CD4-positive, alpha-beta T cell treated with Interleukin-4 for 4 hours (primary cell): ENCODE data around the gene EEF1G.

Experiments
- DNase-seq: peaks from one replicate; pipeline ENCODE4 v3.0.0-alpha.2; 2020

The EEF1G gene

DNA sequence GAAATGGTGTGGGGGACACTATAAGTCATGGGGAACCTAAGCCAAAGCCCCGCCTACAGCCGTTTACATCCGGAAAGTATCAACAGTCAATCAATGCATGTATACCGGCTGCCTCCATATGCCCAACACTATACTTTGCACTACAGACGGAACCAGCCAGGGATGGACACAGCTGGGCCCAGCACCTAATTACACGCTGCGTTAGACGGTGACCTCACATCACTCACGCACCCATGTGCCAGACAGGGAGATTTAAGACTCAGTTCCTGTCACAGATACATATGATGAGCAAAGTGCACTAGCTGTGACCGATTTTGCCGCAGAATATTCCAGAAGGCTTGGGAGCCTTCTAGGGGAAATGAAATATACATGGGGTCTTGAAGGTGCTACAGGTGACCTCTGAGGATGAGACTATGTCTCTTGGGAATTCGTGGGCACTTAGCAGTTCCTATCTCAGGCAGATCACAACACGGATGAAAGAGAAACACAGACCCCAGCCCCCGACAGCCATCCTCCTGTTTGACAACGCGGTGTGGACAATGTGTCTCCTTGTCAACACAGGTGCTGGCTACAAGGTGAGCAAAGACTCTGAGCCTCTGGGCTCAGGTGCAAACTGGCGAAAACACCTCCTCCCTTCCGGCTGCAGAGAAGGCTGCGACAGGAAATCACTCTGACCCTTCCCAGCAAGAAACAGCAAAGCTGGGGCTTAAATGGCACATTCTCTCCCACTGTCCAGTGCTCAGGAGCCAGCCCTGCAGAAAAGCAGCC lies 35.0 kb downstream of the EEF1G start:
- DNase-seq: no peak

DNA sequence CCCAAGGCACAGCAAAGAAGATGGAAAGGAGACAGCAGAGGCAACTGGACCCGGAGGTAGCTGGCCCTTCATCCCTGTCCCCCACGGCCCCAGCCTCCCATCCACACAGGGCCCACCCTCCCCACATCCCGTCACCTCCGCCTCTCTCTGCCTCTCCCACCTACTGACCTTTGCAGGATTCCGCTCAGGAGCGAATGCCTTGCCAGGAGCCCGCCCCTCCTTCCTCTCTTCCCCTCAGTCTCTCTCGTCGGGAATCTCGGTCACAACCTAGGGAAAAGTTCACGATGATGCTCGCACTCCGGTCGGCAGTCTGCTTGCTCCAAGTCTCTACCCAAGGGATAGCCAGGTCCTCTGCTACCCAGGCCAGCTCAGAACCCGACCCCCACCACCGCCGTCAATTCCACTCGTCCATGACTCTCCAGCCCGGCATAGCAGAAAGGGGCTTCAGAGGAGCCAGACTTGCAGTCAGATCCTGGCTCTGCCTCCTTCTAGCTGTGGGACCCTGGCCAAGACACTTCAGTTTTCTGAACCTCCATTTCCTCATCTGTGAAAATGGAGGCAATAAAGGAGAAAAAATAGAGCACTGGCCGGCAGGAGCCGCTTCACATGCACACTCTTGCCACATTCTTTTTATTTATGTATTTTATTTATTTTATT lies 37.3 kb downstream of the EEF1G start:
- no peak for DNase-seq

DNA sequence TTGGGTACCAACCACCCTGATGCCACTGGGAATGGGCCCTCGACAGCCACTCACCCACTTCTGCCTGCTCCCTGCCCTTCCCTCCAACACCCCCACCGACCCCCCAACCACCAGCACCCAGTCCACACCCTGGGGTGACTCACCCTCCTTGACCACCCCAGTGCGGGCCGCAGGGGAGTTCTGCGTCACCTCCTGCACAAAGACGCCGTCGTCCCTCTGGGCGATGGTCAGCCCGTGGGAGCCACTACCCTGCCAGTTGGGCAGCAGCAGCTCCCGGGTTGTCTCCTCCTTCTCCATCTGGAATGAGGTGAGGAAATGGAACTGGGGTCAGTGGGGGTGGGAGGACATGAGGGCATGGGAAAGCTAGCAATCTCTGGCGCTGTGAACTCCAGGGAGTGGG lies 37.9 kb downstream of the EEF1G start:
- DNase-seq: no peak

DNA sequence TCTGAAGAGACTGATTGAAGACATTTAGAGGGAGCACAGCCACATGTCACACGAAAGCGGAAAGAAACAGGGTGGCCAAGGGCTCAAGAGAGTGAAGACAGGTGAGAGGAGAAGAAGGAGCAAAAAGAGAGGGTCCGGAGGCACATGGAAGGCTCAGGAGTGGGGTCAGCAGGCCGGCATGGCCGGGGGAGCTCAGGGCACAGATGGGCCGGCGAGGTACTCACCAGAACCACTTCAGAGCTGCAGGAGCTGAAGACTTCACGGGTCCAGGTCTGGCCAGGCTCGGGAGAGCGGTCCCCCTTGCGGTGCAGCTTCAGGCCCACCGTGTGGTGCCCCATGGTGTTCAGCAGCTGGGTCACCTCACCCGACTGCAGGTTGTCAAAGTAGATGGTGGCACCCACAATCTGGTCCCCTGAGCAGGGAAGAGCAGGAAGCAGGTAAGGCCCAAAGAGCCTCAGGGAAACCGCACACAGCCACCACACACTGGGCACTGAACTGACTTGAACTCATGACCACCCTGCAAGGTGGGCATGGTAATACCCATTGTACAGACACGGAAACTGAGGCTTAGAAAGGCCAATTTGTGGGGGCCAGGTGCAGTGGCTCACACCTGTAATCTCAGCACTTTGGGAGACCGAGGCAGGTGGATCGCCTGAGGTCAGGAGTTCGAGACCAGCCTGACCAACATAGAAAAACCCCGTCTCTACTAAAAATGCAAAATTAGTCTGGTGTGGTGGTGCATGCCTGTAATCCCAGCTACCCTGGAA lies 38.7 kb downstream of the EEF1G start:
- no peak for DNase-seq

DNA sequence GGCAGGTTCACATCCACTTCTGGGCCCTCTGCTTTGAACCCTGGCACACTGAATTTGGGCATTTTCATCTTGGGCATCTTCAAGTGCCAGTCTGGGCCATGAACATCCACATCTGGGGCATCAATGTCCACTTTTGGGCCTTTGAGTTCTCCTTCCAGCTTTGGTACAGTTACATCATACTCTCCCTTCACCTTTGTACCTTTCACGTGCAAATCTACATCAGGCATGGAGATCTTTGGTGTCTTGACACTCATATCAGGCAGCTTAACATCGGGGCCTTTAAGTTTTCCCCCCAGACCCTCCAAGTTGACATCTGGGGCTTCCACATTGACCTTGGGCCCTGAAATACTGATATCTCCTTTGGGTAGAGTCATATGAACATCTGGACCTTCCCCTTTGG lies 41.6 kb downstream of the EEF1G start:
- no peak for DNase-seq

DNA sequence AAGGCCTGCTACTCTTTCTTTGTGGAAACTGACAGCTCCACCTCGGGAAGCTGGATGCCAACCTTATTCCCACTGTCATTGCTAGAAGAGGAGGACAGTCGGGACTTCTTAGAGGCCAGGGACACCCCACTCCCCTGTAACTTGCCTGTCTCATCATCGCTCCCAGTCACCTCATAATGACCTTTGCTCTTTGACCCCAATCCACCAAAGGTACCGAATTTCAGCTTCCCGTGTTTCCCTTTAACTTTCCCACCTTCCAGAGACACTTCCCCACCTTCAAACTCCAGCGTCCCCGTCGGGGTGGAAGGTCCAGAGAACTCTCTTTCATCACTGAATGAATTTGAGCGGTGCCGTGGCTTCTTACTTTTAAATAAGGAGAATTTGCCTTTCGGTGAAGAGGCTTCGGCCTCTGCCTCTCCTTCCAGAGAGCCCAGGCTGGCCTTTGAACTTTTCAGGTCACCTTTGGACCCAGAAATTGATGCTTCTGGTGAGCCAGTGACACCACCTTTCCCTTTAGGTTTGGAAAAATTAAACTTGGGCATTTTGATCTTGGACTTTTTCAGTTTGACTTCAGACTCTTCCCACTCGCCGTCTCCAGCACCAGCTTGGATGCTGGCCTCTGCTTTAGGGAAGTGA lies 56.8 kb downstream of the EEF1G start:
- DNase-seq: no peak

DNA sequence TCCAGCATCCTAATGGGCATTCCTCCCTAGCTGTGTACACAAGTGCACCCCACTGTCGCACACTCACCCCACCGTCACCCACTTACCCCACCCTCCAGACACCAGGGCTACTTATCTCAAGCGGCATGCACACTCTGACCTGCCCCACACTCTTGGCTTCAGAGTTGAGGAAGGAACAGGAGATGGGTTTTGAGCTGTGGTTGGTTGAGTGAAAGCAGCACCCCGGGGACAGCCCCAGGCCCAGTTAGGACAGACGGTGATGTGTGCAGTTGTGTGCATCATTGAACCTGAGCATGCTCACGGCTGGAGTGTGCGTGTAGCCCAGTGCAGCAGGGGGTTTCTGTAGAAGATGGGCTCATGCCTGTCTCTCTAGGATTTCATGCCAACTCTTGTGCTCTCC lies 59.5 kb downstream of the EEF1G start:
- no peak for DNase-seq

DNA sequence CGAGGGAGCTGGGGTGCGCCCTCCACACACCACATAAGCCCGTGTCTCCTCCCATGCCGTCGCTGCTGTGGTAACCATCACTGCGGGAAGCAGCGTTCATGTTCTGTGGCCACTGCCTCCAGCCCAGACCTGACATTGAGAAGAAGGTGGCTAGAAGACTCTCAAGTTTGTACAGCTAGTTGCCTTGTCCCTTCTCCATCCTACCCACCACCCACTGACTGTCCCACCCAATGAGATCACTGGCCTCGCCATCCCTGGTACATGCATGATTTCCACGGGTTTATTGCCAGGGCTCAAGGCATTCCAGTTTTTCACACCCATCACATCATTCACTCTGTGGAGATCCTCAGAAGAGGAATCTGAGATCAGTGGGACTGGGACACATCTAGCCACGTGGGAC lies 60.1 kb downstream of the EEF1G start:
- no peak for DNase-seq

DNA sequence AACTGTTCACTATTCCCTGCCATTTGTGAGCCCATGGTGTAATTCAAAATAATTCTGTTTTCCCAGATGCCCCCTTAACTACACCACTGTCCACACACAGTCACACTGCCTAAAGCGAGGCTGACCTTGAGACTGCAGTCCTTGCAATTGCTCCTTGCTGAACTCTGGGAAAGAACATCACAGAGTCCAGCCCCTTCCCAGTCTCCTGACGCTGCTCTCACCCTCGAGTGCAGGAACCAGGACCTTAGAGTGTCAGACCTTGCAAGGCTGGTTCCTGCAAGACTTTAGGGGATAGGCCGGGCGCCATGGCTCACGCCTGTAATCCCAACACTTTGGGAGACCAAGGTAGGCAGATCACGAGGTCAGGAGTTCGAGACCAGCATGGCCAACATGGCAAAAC lies 60.7 kb downstream of the EEF1G start:
- DNase-seq: no peak
